SK-N-SH (cell line): Measurements from ENCODE around the gene COPS3. TPM values are rescaled to one million over a fixed set of nuclear protein-coding genes. Genes with fewer than 3 reads are reported as not detected.

ENCODE experiments used
- CTCF ChIA-PET: fragments of 300-600, 350-600 bp; formaldehyde crosslinking; extraction: SDS; loops from one replicate; lab custom pipeline; 2021; lab: Yijun Ruan, JAX
- POLR2A ChIA-PET: fragments of 350-600 bp; sonication (Branson Sonifier 250); formaldehyde crosslinking; extraction: SDS; loops from one replicate; lab custom pipeline; 2020; ENCODE audit warnings: antibody characterized with exemption, inconsistent platforms; lab: Yijun Ruan, JAX
- DNase-seq: peaks from one replicate; pipeline ENCODE4 v3.0.0; 2012
- H2AFZ ChIP-seq: fragments of 200-600 bp; sonication (generic); 2 replicates; pipeline ENCODE4 v1.8.1; 2016; ENCODE audit warnings: antibody characterized with exemption, mild to moderate bottlenecking, low read depth
- H3F3A ChIP-seq: fragments of 200-600 bp; sonication (generic); replicated peaks from 2 replicates; pipeline ENCODE3; 2016; ENCODE audit warnings: antibody characterized with exemption, mild to moderate bottlenecking; ENCODE audit not compliant: insufficient read depth
- H3K27ac ChIP-seq, 2 experiments: fragments of 200-500 bp in 1 of 2; fragments of 200-600 bp in 1 of 2; sonication (Bioruptor generic) in 1 of 2; sonication (generic), shearing (Covaris generic) in 1 of 2; 2 replicates each; pipeline versions ENCODE4 v1.5.1 to v1.6.1; 2014 to 2016; ENCODE audit warnings: low read depth in 2 of 2, inconsistent platforms in 1 of 2, low read length in 1 of 2, mild to moderate bottlenecking in 1 of 2, mixed read lengths in 1 of 2
- H3K27me3 ChIP-seq: fragments of 200-600 bp; sonication (generic), shearing (Covaris generic); 2 replicates; pipeline ENCODE4 v1.6.1; 2016; ENCODE audit warnings: mixed run types; ENCODE audit not compliant: insufficient read depth
- H3K36me3 ChIP-seq, 2 experiments: fragments of 200-500 bp in 1 of 2; fragments of 200-600 bp in 1 of 2; sonication (Bioruptor generic) in 1 of 2; sonication (generic) in 1 of 2; replicated peaks in 1 of 2; 2 replicates each; pipeline versions ENCODE3 to v1.5.1; 2014 to 2016; ENCODE audit warnings: low read length in 1 of 2, mild to moderate bottlenecking in 1 of 2; ENCODE audit not compliant: insufficient read depth in 2 of 2, control insufficient read depth in 1 of 2
- H3K4me1 ChIP-seq, 2 experiments: fragments of 200-500 bp in 1 of 2; fragments of 200-600 bp in 1 of 2; sonication (Bioruptor generic) in 1 of 2; sonication (generic), shearing (Covaris generic) in 1 of 2; 2 replicates each; pipeline versions ENCODE4 v1.5.1 to v1.6.1; 2014 to 2016; ENCODE audit warnings: low read depth in 1 of 2, low read length in 1 of 2, mixed run types in 1 of 2; ENCODE audit not compliant: insufficient read depth in 2 of 2, control insufficient read depth in 1 of 2
- H3K4me2 ChIP-seq: fragments of 200-600 bp; sonication (generic), shearing (Covaris generic); 2 replicates; pipeline ENCODE4 v1.6.1; 2017; ENCODE audit warnings: mixed run types
- H3K4me3 ChIP-seq, 2 experiments: fragments of 200-500 bp in 1 of 2; fragments of 200-600 bp in 1 of 2; sonication (Bioruptor generic) in 1 of 2; sonication (generic), shearing (Covaris generic) in 1 of 2; 2 replicates each; pipeline versions ENCODE4 v1.5.1 to v1.8.1; 2014 to 2016; ENCODE audit warnings: low read depth in 2 of 2, inconsistent platforms in 1 of 2, low read length in 1 of 2, mild to moderate bottlenecking in 1 of 2, mixed read lengths in 1 of 2, moderate library complexity in 1 of 2
- H3K79me2 ChIP-seq: fragments of 200-600 bp; sonication (generic); 2 replicates; pipeline ENCODE4 v1.8.1; 2017; ENCODE audit warnings: mild to moderate bottlenecking; ENCODE audit not compliant: insufficient read depth
- H3K9ac ChIP-seq: fragments of 200-600 bp; sonication (generic); 2 replicates; pipeline ENCODE4 v1.6.1; 2017; ENCODE audit warnings: mixed run types
- H3K9me2 ChIP-seq: fragments of 200-600 bp; sonication (generic); 2 replicates; pipeline ENCODE4 v1.6.1; 2017; ENCODE audit warnings: mixed run types
- H3K9me3 ChIP-seq: fragments of 200-600 bp; sonication (generic); 2 replicates; pipeline ENCODE4 v1.6.1; 2017; ENCODE audit warnings: mixed run types, mild to moderate bottlenecking, moderate library complexity
- H4K20me1 ChIP-seq: fragments of 200-600 bp; sonication (generic); 2 replicates; pipeline ENCODE4 v1.6.1; 2017; ENCODE audit warnings: mild to moderate bottlenecking, mixed run types; ENCODE audit not compliant: insufficient read depth
- CHD2 ChIP-seq: fragments of 150-350 bp; IDR thresholded peaks from 2 replicates; pipeline ENCODE4 v1.6.1; 2018; ENCODE audit warnings: low read length; ENCODE audit not compliant: partially characterized antibody
- EZH2phosphoT487 ChIP-seq: fragments of 200-600 bp; sonication (generic); IDR thresholded peaks from 2 replicates; pipeline ENCODE4 v1.6.1; 2017; ENCODE audit warnings: low read depth, mixed run types, mild to moderate bottlenecking, antibody characterized with exemption, moderate library complexity, borderline replicate concordance
- FOSL2 ChIP-seq: IDR thresholded peaks from 2 replicates; pipeline ENCODE4 v1.4.0; 2012; ENCODE audit warnings: low read depth, mild to moderate bottlenecking, moderate library complexity, borderline replicate concordance
- FOXM1 ChIP-seq: IDR thresholded peaks from 2 replicates; pipeline ENCODE4 v1.4.0; 2012; ENCODE audit warnings: low read depth, mild to moderate bottlenecking
- MEF2A ChIP-seq: IDR thresholded peaks from 2 replicates; pipeline ENCODE4 v1.4.0; 2012; ENCODE audit warnings: low read depth, borderline replicate concordance
- NFIC ChIP-seq: IDR thresholded peaks from 2 replicates; pipeline ENCODE4 v1.4.0; 2012; ENCODE audit warnings: borderline replicate concordance
- POLR2AphosphoS5 ChIP-seq: IDR thresholded peaks from 2 replicates; pipeline ENCODE4 v1.6.1; 2012; ENCODE audit warnings: low read depth, low read length
- YY1 ChIP-seq: IDR thresholded peaks from 2 replicates; pipeline ENCODE4 v1.4.0; 2012; ENCODE audit warnings: low read depth, mild to moderate bottlenecking
- WGBS: methylation state at CpG from one replicate; pipeline ENCODE4 v1.1.6; 2017; ENCODE audit warnings: low lambda C conversion rate; 5-methylcytosine and 5-hydroxymethylcytosine counted together
- polyA plus RNA-seq, 3 experiments: library from polyadenylated mRNA; depleted of rRNA; stranded (reverse); fragments of >200 nt; gene quantifications; 2 replicates each; pipeline ENCODE4 v1.2.3, GENCODE V29; 2012
- TF ChIP-seq, protein P1 (sequence below): fragments of 200-600 bp; sonication (generic); IDR thresholded peaks from 2 replicates; pipeline ENCODE4 v1.6.1; 2017; ENCODE audit warnings: antibody characterized with exemption, mild to moderate bottlenecking, moderate library complexity
- TF ChIP-seq, protein P2 (sequence below): IDR thresholded peaks from 2 replicates; pipeline ENCODE4 v1.4.0; 2012; ENCODE audit warnings: low read depth
- TF ChIP-seq, protein P3 (sequence below): IDR thresholded peaks from 2 replicates; pipeline ENCODE4; 2012
- TF ChIP-seq, protein P4 (sequence below): IDR thresholded peaks from 2 replicates; pipeline ENCODE4 v1.6.1; 2012; ENCODE audit warnings: mild to moderate bottlenecking, low read depth, low read length, moderate library complexity

Gene COPS3
- polyA plus RNA-seq, 1 of the 3 experiments (the other 2 are of a cell fraction) = 64.8 TPM

DNA sequence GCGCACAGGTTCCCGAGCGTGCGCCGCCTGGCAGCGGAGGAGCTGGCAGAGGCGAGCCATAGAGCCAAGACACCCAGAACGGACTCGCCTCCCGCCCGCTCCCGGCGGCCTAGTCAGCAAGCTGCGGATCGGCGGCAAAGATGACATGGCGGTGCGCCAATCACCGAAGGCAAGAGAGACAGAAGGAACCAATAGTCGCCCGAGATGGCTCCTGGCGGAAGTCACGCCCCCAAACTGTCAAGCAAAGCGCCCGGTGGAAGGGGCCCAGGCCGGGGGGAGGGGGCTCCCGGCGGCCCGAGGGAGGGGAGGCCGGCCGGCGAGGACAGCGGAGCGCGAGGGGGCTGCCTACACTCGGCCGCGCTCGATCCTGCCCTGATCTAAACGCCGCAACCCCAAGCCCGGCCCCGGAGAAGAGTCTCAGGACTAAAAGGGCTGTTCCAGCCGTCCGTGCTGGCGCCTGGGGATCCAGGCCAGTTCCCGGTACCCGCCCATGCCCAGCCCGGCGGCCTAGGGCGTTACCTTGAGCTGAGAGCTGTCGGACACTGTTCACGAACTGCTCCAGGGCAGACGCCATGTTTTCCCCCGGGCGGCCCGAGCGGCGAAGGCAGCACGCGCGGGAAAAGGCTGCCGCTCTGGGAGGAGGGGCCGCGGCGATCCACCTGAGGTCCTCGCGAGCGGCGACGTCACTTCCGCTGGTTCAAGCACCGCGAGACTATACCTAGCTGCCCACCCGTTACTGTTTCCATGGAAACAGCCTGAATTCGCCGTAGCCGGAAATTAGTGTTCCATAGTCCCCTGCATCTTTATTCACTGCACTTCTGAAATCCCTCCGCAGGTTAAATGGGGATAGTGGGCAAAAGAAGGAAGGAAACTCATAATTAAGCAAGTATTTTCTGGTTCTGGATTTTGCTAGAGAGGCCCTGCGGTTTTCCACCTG is at the start of gene COPS3 (continued):
- peak; percentile 99 for TF ChIP-seq CHD2
- TF ChIP-seq, protein P1, sequence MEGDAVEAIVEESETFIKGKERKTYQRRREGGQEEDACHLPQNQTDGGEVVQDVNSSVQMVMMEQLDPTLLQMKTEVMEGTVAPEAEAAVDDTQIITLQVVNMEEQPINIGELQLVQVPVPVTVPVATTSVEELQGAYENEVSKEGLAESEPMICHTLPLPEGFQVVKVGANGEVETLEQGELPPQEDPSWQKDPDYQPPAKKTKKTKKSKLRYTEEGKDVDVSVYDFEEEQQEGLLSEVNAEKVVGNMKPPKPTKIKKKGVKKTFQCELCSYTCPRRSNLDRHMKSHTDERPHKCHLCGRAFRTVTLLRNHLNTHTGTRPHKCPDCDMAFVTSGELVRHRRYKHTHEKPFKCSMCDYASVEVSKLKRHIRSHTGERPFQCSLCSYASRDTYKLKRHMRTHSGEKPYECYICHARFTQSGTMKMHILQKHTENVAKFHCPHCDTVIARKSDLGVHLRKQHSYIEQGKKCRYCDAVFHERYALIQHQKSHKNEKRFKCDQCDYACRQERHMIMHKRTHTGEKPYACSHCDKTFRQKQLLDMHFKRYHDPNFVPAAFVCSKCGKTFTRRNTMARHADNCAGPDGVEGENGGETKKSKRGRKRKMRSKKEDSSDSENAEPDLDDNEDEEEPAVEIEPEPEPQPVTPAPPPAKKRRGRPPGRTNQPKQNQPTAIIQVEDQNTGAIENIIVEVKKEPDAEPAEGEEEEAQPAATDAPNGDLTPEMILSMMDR = no peak
- TF ChIP-seq NFIC = no peak
- peak; percentile 84 for TF ChIP-seq YY1
- TF ChIP-seq, protein P2, sequence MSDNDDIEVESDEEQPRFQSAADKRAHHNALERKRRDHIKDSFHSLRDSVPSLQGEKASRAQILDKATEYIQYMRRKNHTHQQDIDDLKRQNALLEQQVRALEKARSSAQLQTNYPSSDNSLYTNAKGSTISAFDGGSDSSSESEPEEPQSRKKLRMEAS = peak; percentile 77
- TF ChIP-seq, all 33 proteins: peak for 14

DNA sequence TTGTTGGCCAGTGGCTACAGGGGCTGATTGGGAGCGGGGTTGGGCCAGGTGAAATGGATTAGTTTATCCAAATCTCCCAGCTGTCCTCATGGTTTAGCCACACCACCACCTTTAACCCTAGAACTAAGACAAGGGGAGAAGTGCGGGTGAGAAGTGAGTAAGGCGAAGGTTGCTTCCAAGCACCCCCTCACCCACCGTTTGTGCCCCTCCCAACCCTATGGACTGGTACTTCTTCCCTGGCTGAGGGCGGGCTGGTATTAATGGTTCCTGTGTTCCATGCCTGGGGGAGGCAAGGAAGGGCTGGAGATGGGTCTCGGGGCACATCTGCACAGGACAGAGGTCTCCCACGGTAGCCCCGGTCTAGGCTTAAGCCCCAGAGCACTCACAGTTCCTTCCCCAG is 47.2 kb upstream of the COPS3 start:
- H3K4me2 ChIP-seq = no peak overlapping the region
- H3K4me3 ChIP-seq = no peak overlapping the region
- no peaks in the 10 kb centered on the region for H3K9me2 ChIP-seq
- no peaks in the 10 kb centered on the region for H3F3A ChIP-seq
- H3K4me1 ChIP-seq = no peaks in the 10 kb centered on the region
- H3K36me3 ChIP-seq = no peaks in the 10 kb centered on the region
- H4K20me1 ChIP-seq = no peaks in the 10 kb centered on the region
- CTCF ChIA-PET = no interaction called here
- DNase-seq = no peak
- H3K27me3 ChIP-seq = no peaks in the 10 kb centered on the region
- H3K9me3 ChIP-seq = no peaks in the 10 kb centered on the region
- H2AFZ ChIP-seq = no peak overlapping the region
- TF ChIP-seq NFIC (no peak), FOSL2 (no peak), FOXM1 (no peak), POLR2AphosphoS5 (no peak), MEF2A (no peak), EZH2phosphoT487 (no peak), CHD2 (no peak)
- TF ChIP-seq, protein P3, sequence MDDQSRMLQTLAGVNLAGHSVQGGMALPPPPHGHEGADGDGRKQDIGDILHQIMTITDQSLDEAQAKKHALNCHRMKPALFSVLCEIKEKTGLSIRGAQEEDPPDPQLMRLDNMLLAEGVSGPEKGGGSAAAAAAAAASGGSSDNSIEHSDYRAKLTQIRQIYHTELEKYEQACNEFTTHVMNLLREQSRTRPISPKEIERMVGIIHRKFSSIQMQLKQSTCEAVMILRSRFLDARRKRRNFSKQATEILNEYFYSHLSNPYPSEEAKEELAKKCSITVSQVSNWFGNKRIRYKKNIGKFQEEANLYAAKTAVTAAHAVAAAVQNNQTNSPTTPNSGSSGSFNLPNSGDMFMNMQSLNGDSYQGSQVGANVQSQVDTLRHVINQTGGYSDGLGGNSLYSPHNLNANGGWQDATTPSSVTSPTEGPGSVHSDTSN = no peak
- TF ChIP-seq, protein P1 = no peak
- TF ChIP-seq, protein P4, sequence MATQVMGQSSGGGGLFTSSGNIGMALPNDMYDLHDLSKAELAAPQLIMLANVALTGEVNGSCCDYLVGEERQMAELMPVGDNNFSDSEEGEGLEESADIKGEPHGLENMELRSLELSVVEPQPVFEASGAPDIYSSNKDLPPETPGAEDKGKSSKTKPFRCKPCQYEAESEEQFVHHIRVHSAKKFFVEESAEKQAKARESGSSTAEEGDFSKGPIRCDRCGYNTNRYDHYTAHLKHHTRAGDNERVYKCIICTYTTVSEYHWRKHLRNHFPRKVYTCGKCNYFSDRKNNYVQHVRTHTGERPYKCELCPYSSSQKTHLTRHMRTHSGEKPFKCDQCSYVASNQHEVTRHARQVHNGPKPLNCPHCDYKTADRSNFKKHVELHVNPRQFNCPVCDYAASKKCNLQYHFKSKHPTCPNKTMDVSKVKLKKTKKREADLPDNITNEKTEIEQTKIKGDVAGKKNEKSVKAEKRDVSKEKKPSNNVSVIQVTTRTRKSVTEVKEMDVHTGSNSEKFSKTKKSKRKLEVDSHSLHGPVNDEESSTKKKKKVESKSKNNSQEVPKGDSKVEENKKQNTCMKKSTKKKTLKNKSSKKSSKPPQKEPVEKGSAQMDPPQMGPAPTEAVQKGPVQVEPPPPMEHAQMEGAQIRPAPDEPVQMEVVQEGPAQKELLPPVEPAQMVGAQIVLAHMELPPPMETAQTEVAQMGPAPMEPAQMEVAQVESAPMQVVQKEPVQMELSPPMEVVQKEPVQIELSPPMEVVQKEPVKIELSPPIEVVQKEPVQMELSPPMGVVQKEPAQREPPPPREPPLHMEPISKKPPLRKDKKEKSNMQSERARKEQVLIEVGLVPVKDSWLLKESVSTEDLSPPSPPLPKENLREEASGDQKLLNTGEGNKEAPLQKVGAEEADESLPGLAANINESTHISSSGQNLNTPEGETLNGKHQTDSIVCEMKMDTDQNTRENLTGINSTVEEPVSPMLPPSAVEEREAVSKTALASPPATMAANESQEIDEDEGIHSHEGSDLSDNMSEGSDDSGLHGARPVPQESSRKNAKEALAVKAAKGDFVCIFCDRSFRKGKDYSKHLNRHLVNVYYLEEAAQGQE = no peak
- no peaks in the 10 kb centered on the region for H3K79me2 ChIP-seq
- no peak overlapping the region for H3K9ac ChIP-seq
- 87% methylated on average over 8 of the region's 8 CpGs for WGBS
- POLR2A ChIA-PET = no interaction called here
- no peak overlapping the region for H3K27ac ChIP-seq
